DOHH2 (cell line): ENCODE data around the gene TGFB2.

Source experiments
- H3F3A ChIP-seq: fragments of 200-600 bp; sonication (generic), shearing (Covaris generic); 2 replicates; pipeline ENCODE4 v1.6.0; 2016; ENCODE audit warnings: antibody characterized with exemption, mild to moderate bottlenecking; ENCODE audit not compliant: control insufficient read depth, insufficient read depth
- H3K27ac ChIP-seq: fragments of 200-600 bp; sonication (generic); 2 replicates; pipeline ENCODE4 v1.5.1; 2014; ENCODE audit warnings: low read depth, mild to moderate bottlenecking, low read length, moderate library complexity
- H3K27me3 ChIP-seq: fragments of 200-600 bp; sonication (generic); 2 replicates; pipeline ENCODE4 v1.6.1; 2014; ENCODE audit warnings: mild to moderate bottlenecking, low read length, mixed read lengths; ENCODE audit not compliant: control insufficient read depth
- H3K36me3 ChIP-seq: fragments of 200-600 bp; sonication (generic); 2 replicates; pipeline ENCODE4 v1.6.1; 2014; ENCODE audit warnings: mild to moderate bottlenecking, low read length, moderate library complexity, mixed read lengths; ENCODE audit not compliant: control insufficient read depth
- H3K4me1 ChIP-seq: fragments of 200-600 bp; sonication (generic); 2 replicates; pipeline ENCODE4 v1.6.1; 2014; ENCODE audit warnings: mild to moderate bottlenecking, low read length, mixed read lengths; ENCODE audit not compliant: control insufficient read depth
- H3K4me2 ChIP-seq: fragments of 200-600 bp; sonication (generic); 2 replicates; pipeline ENCODE4 v1.6.0; 2014; ENCODE audit warnings: mild to moderate bottlenecking, low read length, moderate library complexity
- H3K4me3 ChIP-seq: fragments of 200-600 bp; sonication (generic); 2 replicates; pipeline ENCODE4 v1.5.1; 2014; ENCODE audit warnings: mild to moderate bottlenecking, low read length, mixed read lengths
- H3K79me2 ChIP-seq: fragments of 200-600 bp; sonication (generic); 2 replicates; pipeline ENCODE4 v1.6.1; 2014; ENCODE audit warnings: mild to moderate bottlenecking, low read length, mixed read lengths; ENCODE audit not compliant: control insufficient read depth
- H3K9me2 ChIP-seq: fragments of 200-600 bp; sonication (generic); replicated peaks from 2 replicates; pipeline ENCODE4 v1.6.1; 2014; ENCODE audit warnings: mild to moderate bottlenecking, low read length, mixed read lengths; ENCODE audit not compliant: control insufficient read depth
- H3K9me3 ChIP-seq: fragments of 200-600 bp; sonication (generic); 2 replicates; pipeline ENCODE4 v1.6.1; 2014; ENCODE audit warnings: antibody characterized with exemption, low read length, mixed read lengths; ENCODE audit not compliant: control insufficient read depth, insufficient read depth
- H4K20me1 ChIP-seq: fragments of 200-600 bp; sonication (generic); 2 replicates; pipeline ENCODE4 v1.6.0; 2014; ENCODE audit warnings: low read depth, mild to moderate bottlenecking, antibody characterized with exemption, low read length, moderate library complexity; ENCODE audit not compliant: control insufficient read depth, insufficient read depth
- CTCF ChIP-seq: fragments of 200-600 bp; sonication (generic); IDR thresholded peaks from one replicate; pipeline ENCODE4 v1.5.1; 2014; ENCODE audit warnings: antibody characterized with exemption, mild to moderate bottlenecking, low read depth, low read length; ENCODE audit not compliant: poor library complexity, severe bottlenecking
- EZH2phosphoT487 ChIP-seq: fragments of 200-600 bp; sonication (generic); IDR thresholded peaks from 2 replicates; pipeline ENCODE4 v1.6.1; 2017; ENCODE audit warnings: borderline replicate concordance, mild to moderate bottlenecking, antibody characterized with exemption, low read length, moderate library complexity, mixed read lengths

TGFB2 gene

GRCh38 chr1:218459878-218460711 lies 115.0 kb downstream of the TGFB2 start:
- H3K27me3 ChIP-seq = no peaks in the 10 kb centered on the region; the same call in 1 of the 2 replicates
- H3K4me3 ChIP-seq = no peak overlapping the region
- H4K20me1 ChIP-seq = no peaks in the 10 kb centered on the region
- H3K9me3 ChIP-seq = no peaks in the 10 kb centered on the region
- H3K9me2 ChIP-seq = no peaks in the 10 kb centered on the region
- H3K4me2 ChIP-seq = no peak overlapping the region
- H3F3A ChIP-seq = no peaks in the 10 kb centered on the region
- H3K27ac ChIP-seq = no peak overlapping the region
- H3K36me3 ChIP-seq = no peaks in the 10 kb centered on the region
- no peak for TF ChIP-seq EZH2phosphoT487
- no peak for TF ChIP-seq CTCF
- H3K4me1 ChIP-seq = no peaks in the 10 kb centered on the region
- no peaks in the 10 kb centered on the region for H3K79me2 ChIP-seq

- no peak overlapping the region for H3K4me3 ChIP-seq
- TF ChIP-seq CTCF = no peak
- no peak for TF ChIP-seq EZH2phosphoT487
- H3K27ac ChIP-seq = no peak overlapping the region
- H3K36me3 ChIP-seq = no peaks in the 10 kb centered on the region
- H3K9me3 ChIP-seq = no peaks in the 10 kb centered on the region
- no peaks in the 10 kb centered on the region for H3K4me1 ChIP-seq
- no peaks in the 10 kb centered on the region; the same call in 1 of the 2 replicates for H3K27me3 ChIP-seq
- no peaks in the 10 kb centered on the region for H3K79me2 ChIP-seq
- no peaks in the 10 kb centered on the region for H4K20me1 ChIP-seq
- no peak overlapping the region for H3K4me2 ChIP-seq
- H3K9me2 ChIP-seq = no peaks in the 10 kb centered on the region
- H3F3A ChIP-seq = no peaks in the 10 kb centered on the region
Observed at GRCh38 chr1:218461351-218461750, 116.2 kb downstream of the TGFB2 start.

- Histone ChIP-seq H3K27ac (no peak overlapping the region), H3K4me2 (no peak overlapping the region), H3K4me3 (no peak overlapping the region), H4K20me1 (no peaks in the 10 kb centered on the region), H3K4me1 (no peaks in the 10 kb centered on the region), H3K27me3 (no peaks in the 10 kb centered on the region; the same call in 1 of the 2 replicates), H3K9me2 (no peaks in the 10 kb centered on the region), H3K79me2 (no peaks in the 10 kb centered on the region), H3F3A (no peaks in the 10 kb centered on the region), H3K9me3 (no peaks in the 10 kb centered on the region), H3K36me3 (no peaks in the 10 kb centered on the region)
- TF ChIP-seq CTCF (no peak), EZH2phosphoT487 (no peak)
Observed at GRCh38 chr1:218462116-218462515, 117.0 kb downstream of the TGFB2 start.
